HepG2 (cell line): Measurements from ENCODE around the gene BBIP1. TPM values are rescaled to one million over a fixed set of nuclear protein-coding genes. Genes with fewer than 3 reads are reported as not detected.

Source experiments
- ARNT ChIP-seq: fragments of 450-650 bp; IDR thresholded peaks from 2 replicates; pipeline ENCODE4 v1.6.1; 2017
- CHD4 ChIP-seq: fragments of 200-600 bp; sonication (generic); IDR thresholded peaks from 2 replicates; pipeline ENCODE4 v1.7.0; 2017; ENCODE audit warnings: mild to moderate bottlenecking, low read length, borderline replicate concordance
- DPF2 ChIP-seq: sonication (generic); formaldehyde crosslinking; IDR thresholded peaks from 2 replicates; pipeline ENCODE4 v1.4.0; 2020; ENCODE audit warnings: mild to moderate bottlenecking, low read depth, missing genetic modification reagents, borderline replicate concordance
- FUBP1 ChIP-seq: sonication (generic); formaldehyde crosslinking; IDR thresholded peaks from 2 replicates; pipeline ENCODE4 v1.5.1; 2020; ENCODE audit warnings: missing genetic modification reagents, mild to moderate bottlenecking, borderline replicate concordance
- GLI4 ChIP-seq: sonication (generic); formaldehyde crosslinking; IDR thresholded peaks from 2 replicates; pipeline ENCODE4 v1.5.1; 2020; ENCODE audit warnings: missing genetic modification reagents, mild to moderate bottlenecking, moderate library complexity, borderline replicate concordance
- KLF6 ChIP-seq: IDR thresholded peaks from 2 replicates; pipeline ENCODE4 v1.8.0; 2016; ENCODE audit warnings: missing biosample characterization, missing genetic modification reagents
- MAFK ChIP-seq, 2 experiments: IDR thresholded peaks in 1 of 2; conservative IDR thresholded peaks in 1 of 2; 2 replicates each; pipeline ENCODE4 v1.6.1; 2011; ENCODE audit warnings: improper control_type of control experiment in 2 of 2, low read length in 2 of 2
- RBAK ChIP-seq: sonication (generic); formaldehyde crosslinking; IDR thresholded peaks from 2 replicates; pipeline ENCODE4 v1.5.1; 2020; ENCODE audit warnings: mild to moderate bottlenecking, missing genetic modification reagents
- SKIL ChIP-seq: sonication (generic); formaldehyde crosslinking; IDR thresholded peaks from 2 replicates; pipeline ENCODE4 v1.8.0; 2022; ENCODE audit warnings: missing genetic modification reagents, mild to moderate bottlenecking, moderate library complexity, borderline replicate concordance
- SRSF1 ChIP-seq: fragments of 200-400 bp; formaldehyde crosslinking; optimal IDR thresholded peaks from 2 replicates; pipeline ENCODE3; 2017; ENCODE audit warnings: mild to moderate bottlenecking, low read depth, low read length, moderate library complexity
- TEAD2 ChIP-seq: sonication (generic); formaldehyde crosslinking; IDR thresholded peaks from 2 replicates; pipeline ENCODE4 v1.9.0; 2021; ENCODE audit warnings: missing genetic modification reagents
- ZBTB7A ChIP-seq: sonication (generic); formaldehyde crosslinking; IDR thresholded peaks from 2 replicates; pipeline ENCODE4 v1.8.0; 2022; ENCODE audit warnings: mild to moderate bottlenecking, missing genetic modification reagents
- ZKSCAN1 ChIP-seq: fragments of 150-350 bp; IDR thresholded peaks from 2 replicates; pipeline ENCODE4 v1.6.1; 2014; ENCODE audit warnings: low read length
- ZNF205 ChIP-seq: IDR thresholded peaks from 2 replicates; pipeline ENCODE4 v1.6.1; 2018; ENCODE audit warnings: missing biosample characterization, missing genetic modification reagents
- ZNF263 ChIP-seq: sonication (generic); formaldehyde crosslinking; IDR thresholded peaks from 2 replicates; pipeline ENCODE4 v1.4.0; 2020; ENCODE audit warnings: missing genetic modification reagents
- ZNF331 ChIP-seq: sonication (generic); formaldehyde crosslinking; IDR thresholded peaks from 2 replicates; pipeline ENCODE4 v1.4.0; 2020; ENCODE audit warnings: missing genetic modification reagents
- ZNF362 ChIP-seq: sonication (generic); formaldehyde crosslinking; IDR thresholded peaks from 2 replicates; pipeline ENCODE4 v1.4.0; 2020; ENCODE audit warnings: missing genetic modification reagents, mild to moderate bottlenecking, borderline replicate concordance
- ZNF460 ChIP-seq: sonication (generic); formaldehyde crosslinking; IDR thresholded peaks from 2 replicates; pipeline ENCODE4 v1.5.1; 2020; ENCODE audit warnings: missing genetic modification reagents, mild to moderate bottlenecking, borderline replicate concordance
- ZNF704 ChIP-seq: sonication (generic); formaldehyde crosslinking; IDR thresholded peaks from 2 replicates; pipeline ENCODE4 v1.8.1; 2023; ENCODE audit warnings: mild to moderate bottlenecking, inconsistent platforms, moderate library complexity, missing genetic modification reagents, borderline replicate concordance
- ZNF883 ChIP-seq: sonication (generic); formaldehyde crosslinking; IDR thresholded peaks from 2 replicates; pipeline ENCODE4 v1.5.1; 2020; ENCODE audit warnings: mild to moderate bottlenecking, missing genetic modification reagents; ENCODE audit errors: not compliant biosample characterization
- polyA plus RNA-seq, 8 experiments: library from polyadenylated mRNA; depleted of rRNA in 3 of 8; stranded (reverse) in 7 of 8; unstranded in 1 of 8; fragments of >200 nt; fragmentation: Illumina TruSeq in 4 of 8; extraction: Trizol in 4 of 8; gene quantifications; 2 replicates each; pipeline versions ENCODE4 v1.2.1 to v1.2.3, GENCODE V29; 2011 to 2016; ENCODE audit warnings: low read depth in 4 of 8, missing spikeins in 1 of 8, mixed read lengths in 1 of 8; ENCODE audit not compliant: insufficient read depth in 1 of 8
- total RNA-seq, 5 experiments: library from RNA; depleted of rRNA; stranded (reverse); fragments of >200 nt; fragmentation: Illumina TruSeq; extraction: Trizol; gene quantifications; 2 replicates each; pipeline ENCODE4 v1.2.3, GENCODE V29; 2016; ENCODE audit warnings: low read depth in 1 of 5
- TF ChIP-seq, protein P1 (sequence below): sonication (generic); formaldehyde crosslinking; IDR thresholded peaks from 2 replicates; pipeline ENCODE4 v1.5.0; 2020; ENCODE audit warnings: missing genetic modification reagents

BBIP1 gene
- total and polyA plus RNA-seq, 2 of the 13 experiments (the other 11 are each of a cell fraction or from before 2014, with no cell fraction given): 18.3 to 24.1 TPM

GRCh38 chr10:110919349-110919931 is 460 bp upstream of the BBIP1 start, which contains the start of gene SHOC2 (continued):
- TF ChIP-seq ZNF362 (no peak), GLI4 (CRISPR knock-in tag) (no peak), SKIL (CRISPR knock-in tag) (no peak), SRSF1 (no peak), ZNF460 (CRISPR knock-in tag) (no peak), ZBTB7A (CRISPR knock-in tag) (no peak), ARNT (no peak), MAFK (conservative IDR thresholded peaks at IDR 0.05 in 1 of 2, IDR thresholded peaks at IDR 0.05 in 1 of 2; ENCODE audit: low read length in 2 of 2) (no peak), DPF2 (no peak), ZNF704 (CRISPR knock-in tag) (no peak), ZNF331 (CRISPR knock-in tag) (no peak), ZNF205 (CRISPR knock-in tag) (no peak), ZNF263 (peak; percentile 87), FUBP1 (CRISPR knock-in tag) (no peak), ZNF883 (CRISPR knock-in tag) (no peak), KLF6 (no peak), TEAD2 (no peak), CHD4 (no peak), ZKSCAN1 (no peak), RBAK (CRISPR knock-in tag) (no peak)
- TF ChIP-seq, protein P1, sequence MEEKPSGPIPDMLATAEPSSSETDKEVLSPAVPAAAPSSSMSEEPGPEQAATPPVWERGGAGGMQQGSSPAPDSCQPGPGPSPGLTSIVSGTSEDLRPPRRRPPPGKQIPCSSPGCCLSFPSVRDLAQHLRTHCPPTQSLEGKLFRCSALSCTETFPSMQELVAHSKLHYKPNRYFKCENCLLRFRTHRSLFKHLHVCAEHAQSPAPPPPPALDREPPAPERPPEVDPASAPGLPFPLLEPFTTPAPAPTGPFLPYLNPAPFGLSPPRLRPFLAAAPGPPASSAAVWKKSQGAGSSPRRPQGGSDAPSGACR (CRISPR knock-in tag): no peak
